HEK293 (cell line): ENCODE measurements around the gene GNAT1.

Experiments
- CTCF ChIA-PET: fragments of 350-600 bp; formaldehyde crosslinking; extraction: SDS; loops from one replicate; lab custom pipeline; 2021; ENCODE audit warnings: antibody characterized with exemption; lab: Yijun Ruan, JAX
- POLR2A ChIA-PET: fragments of 300-600 bp; formaldehyde crosslinking; extraction: SDS; loops from one replicate; lab custom pipeline; 2020; ENCODE audit warnings: antibody characterized with exemption, inconsistent platforms; lab: Yijun Ruan, JAX
- H3K27ac ChIP-seq: fragments of 200-500 bp; sonication (Bioruptor generic); 2 replicates; pipeline ENCODE4 v1.5.1; 2014; ENCODE audit warnings: low read depth, low read length, control low read depth, inconsistent platforms; ENCODE audit errors: extremely low read depth
- H3K36me3 ChIP-seq, 2 experiments: fragments of 200-500 bp in 1 of 2; sonication (Bioruptor generic) in 1 of 2; 1 replicate in 1 of 2; 2 replicates in 1 of 2; pipeline ENCODE4 v1.5.1; 2014 to 2017; ENCODE audit warnings: inconsistent platforms in 2 of 2, low read length in 2 of 2; ENCODE audit not compliant: control insufficient read depth in 2 of 2, insufficient read depth in 1 of 2
- H3K4me1 ChIP-seq: fragments of 200-500 bp; sonication (Bioruptor generic); 2 replicates; pipeline ENCODE4 v1.5.1; 2014; ENCODE audit warnings: mild to moderate bottlenecking, low read length, inconsistent platforms; ENCODE audit not compliant: control insufficient read depth, insufficient read depth
- H3K4me3 ChIP-seq: 2 replicates; pipeline ENCODE4 v1.5.1; 2011; ENCODE audit warnings: low read depth, mild to moderate bottlenecking, control low read depth, low read length, moderate library complexity
- H3K9me3 ChIP-seq: fragments of 200-500 bp; sonication (Bioruptor generic); 2 replicates; pipeline ENCODE4 v1.5.1; 2014; ENCODE audit warnings: low read depth, low read length, inconsistent platforms; ENCODE audit not compliant: control insufficient read depth, insufficient read depth
- GLI2 ChIP-seq: fragments of 450-650 bp; formaldehyde crosslinking; IDR thresholded peaks from 2 replicates; pipeline ENCODE4; 2017; ENCODE audit warnings: missing biosample characterization, missing genetic modification characterization, low read depth, borderline replicate concordance
- GLIS1 ChIP-seq: fragments of 450-650 bp; formaldehyde crosslinking; IDR thresholded peaks from 2 replicates; pipeline ENCODE4 v1.5.1; 2016; ENCODE audit warnings: missing biosample characterization, missing genetic modification characterization
- YY2 ChIP-seq: fragments of 450-650 bp; formaldehyde crosslinking; IDR thresholded peaks from 2 replicates; pipeline ENCODE4 v1.5.1; 2016; ENCODE audit warnings: missing biosample characterization, missing genetic modification characterization
- ZBTB21 ChIP-seq: fragments of 450-650 bp; formaldehyde crosslinking; IDR thresholded peaks from 2 replicates; pipeline ENCODE4 v1.5.1; 2017; ENCODE audit warnings: missing biosample characterization, missing genetic modification characterization
- ZFP41 ChIP-seq: fragments of 450-650 bp; formaldehyde crosslinking; IDR thresholded peaks from 2 replicates; pipeline ENCODE4 v1.5.1; 2016; ENCODE audit warnings: missing biosample characterization, missing genetic modification characterization, borderline replicate concordance
- ZIC2 ChIP-seq: fragments of 450-650 bp; formaldehyde crosslinking; IDR thresholded peaks from 2 replicates; pipeline ENCODE4 v1.5.1; 2016; ENCODE audit warnings: missing biosample characterization, missing genetic modification characterization
- ZNF138 ChIP-seq: fragments of 450-650 bp; formaldehyde crosslinking; IDR thresholded peaks from 2 replicates; pipeline ENCODE4 v1.5.1; 2016; ENCODE audit warnings: missing biosample characterization, missing genetic modification characterization, borderline replicate concordance
- ZNF155 ChIP-seq: fragments of 450-650 bp; formaldehyde crosslinking; IDR thresholded peaks from 2 replicates; pipeline ENCODE4 v1.5.1; 2016; ENCODE audit warnings: missing biosample characterization, missing genetic modification characterization
- ZNF16 ChIP-seq: fragments of 450-650 bp; formaldehyde crosslinking; IDR thresholded peaks from 2 replicates; pipeline ENCODE4 v1.5.1; 2016; ENCODE audit warnings: low read depth, missing biosample characterization, missing genetic modification characterization
- ZNF19 ChIP-seq: fragments of 450-650 bp; formaldehyde crosslinking; IDR thresholded peaks from 2 replicates; pipeline ENCODE4; 2016; ENCODE audit warnings: missing biosample characterization, missing genetic modification characterization, low read depth
- ZNF211 ChIP-seq: fragments of 450-650 bp; formaldehyde crosslinking; IDR thresholded peaks from 2 replicates; pipeline ENCODE4 v1.5.1; 2016; ENCODE audit warnings: low read depth, missing biosample characterization, missing genetic modification characterization
- ZNF394 ChIP-seq: fragments of 450-650 bp; formaldehyde crosslinking; IDR thresholded peaks from 2 replicates; pipeline ENCODE4 v1.5.1; 2016; ENCODE audit warnings: missing biosample characterization, missing genetic modification characterization, mild to moderate bottlenecking, moderate library complexity, borderline replicate concordance
- ZNF423 ChIP-seq: fragments of 450-650 bp; formaldehyde crosslinking; IDR thresholded peaks from 2 replicates; pipeline ENCODE4 v1.5.1; 2016; ENCODE audit warnings: missing biosample characterization, missing genetic modification characterization
- ZNF48 ChIP-seq: fragments of 450-650 bp; formaldehyde crosslinking; IDR thresholded peaks from 2 replicates; pipeline ENCODE4 v1.5.1; 2016; ENCODE audit warnings: missing biosample characterization, missing genetic modification characterization
- ZNF585B ChIP-seq: fragments of 450-650 bp; formaldehyde crosslinking; IDR thresholded peaks from 2 replicates; pipeline ENCODE4 v1.5.1; 2016; ENCODE audit warnings: missing biosample characterization, missing genetic modification characterization
- ZNF792 ChIP-seq: fragments of 450-650 bp; formaldehyde crosslinking; IDR thresholded peaks from 2 replicates; pipeline ENCODE4 v1.5.1; 2016; ENCODE audit warnings: missing biosample characterization, missing genetic modification characterization
- ZNF843 ChIP-seq: fragments of 450-650 bp; formaldehyde crosslinking; IDR thresholded peaks from 2 replicates; pipeline ENCODE4 v1.5.1; 2016; ENCODE audit warnings: missing biosample characterization, missing genetic modification characterization
- TF ChIP-seq, protein P1 (sequence below): fragments of 450-650 bp; formaldehyde crosslinking; IDR thresholded peaks from 2 replicates; pipeline ENCODE4 v1.5.1; 2017; ENCODE audit warnings: missing biosample characterization, missing genetic modification characterization
- TF ChIP-seq, protein P2 (sequence below): fragments of 450-650 bp; formaldehyde crosslinking; IDR thresholded peaks from 2 replicates; pipeline ENCODE4 v1.5.1; 2016; ENCODE audit warnings: missing biosample characterization, missing genetic modification characterization
- TF ChIP-seq, protein P3 (sequence below): fragments of 450-650 bp; formaldehyde crosslinking; IDR thresholded peaks from 2 replicates; pipeline ENCODE4 v1.5.1; 2017; ENCODE audit warnings: missing biosample characterization, missing genetic modification characterization
- TF ChIP-seq, protein P4 (sequence below): fragments of 450-650 bp; IDR thresholded peaks from 2 replicates; pipeline ENCODE4 v1.5.1; 2018; ENCODE audit warnings: missing biosample characterization, mild to moderate bottlenecking, missing genetic modification characterization
- TF ChIP-seq, protein P5 (sequence below): fragments of 450-650 bp; formaldehyde crosslinking; IDR thresholded peaks from 2 replicates; pipeline ENCODE4 v1.5.1; 2016; ENCODE audit warnings: missing biosample characterization, missing genetic modification characterization, borderline replicate concordance

GNAT1 gene

DNA sequence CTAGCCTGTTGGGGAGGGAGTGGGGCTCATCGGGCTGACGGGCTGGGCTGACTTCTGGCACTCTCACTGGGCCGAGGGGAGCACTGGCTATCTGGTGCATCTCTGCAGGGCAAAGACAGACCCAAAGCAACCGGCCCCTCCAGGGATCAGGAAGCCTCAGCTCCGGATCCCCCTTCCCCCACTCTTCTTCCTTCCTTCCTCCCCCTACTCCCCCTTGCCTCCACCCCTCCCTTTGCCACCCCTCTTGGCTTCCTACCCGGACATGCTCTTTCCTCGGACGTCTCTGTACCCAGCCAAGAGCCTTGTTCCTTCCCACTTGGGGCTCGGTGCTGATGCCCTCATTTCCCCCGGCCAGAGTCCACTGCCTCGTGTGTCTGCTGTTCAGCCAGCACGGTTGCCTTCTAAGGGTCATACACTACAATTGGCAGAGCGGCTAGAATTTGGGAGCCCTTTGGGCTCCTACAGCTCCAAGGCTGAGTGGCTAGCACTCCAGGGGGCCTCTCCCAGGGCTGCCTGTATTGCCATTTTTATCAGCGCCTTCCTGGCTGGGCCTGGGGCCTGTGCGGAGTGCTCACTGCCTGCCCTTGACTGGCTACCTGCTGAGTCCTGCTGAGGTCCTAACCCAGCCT lies 25.4 kb upstream of the GNAT1 start:
- peaks cover 10% of the 10 kb centered on the region for H3K4me1 ChIP-seq
- peaks cover 0 to 46% of the 10 kb centered on the region in 2 experiments; a peak in 1 of 3 replicates for H3K36me3 ChIP-seq
- no peak overlapping the region for H3K4me3 ChIP-seq
- CTCF ChIA-PET = interaction anchor here (0.9 kb wide), 1 partner anchor 23 kb away, joined by 4 read pairs; no protein-coding TSS in a partner anchor
- no peaks in the 10 kb centered on the region for H3K9me3 ChIP-seq
- H3K27ac ChIP-seq = peak overlapping the region; percentile 24; the same call in 1 of the 2 replicates
- POLR2A ChIA-PET = no interaction called here
- no peak for TF ChIP-seq ZNF48
- no peak for TF ChIP-seq YY2
- 0 out of 2 replicates have a peak, but pooled peaks have one; percentile 11 for TF ChIP-seq ZNF423 (tag by site-specific recombination)
- no peak for TF ChIP-seq ZNF19 (tag by site-specific recombination)
- TF ChIP-seq, protein P1, sequence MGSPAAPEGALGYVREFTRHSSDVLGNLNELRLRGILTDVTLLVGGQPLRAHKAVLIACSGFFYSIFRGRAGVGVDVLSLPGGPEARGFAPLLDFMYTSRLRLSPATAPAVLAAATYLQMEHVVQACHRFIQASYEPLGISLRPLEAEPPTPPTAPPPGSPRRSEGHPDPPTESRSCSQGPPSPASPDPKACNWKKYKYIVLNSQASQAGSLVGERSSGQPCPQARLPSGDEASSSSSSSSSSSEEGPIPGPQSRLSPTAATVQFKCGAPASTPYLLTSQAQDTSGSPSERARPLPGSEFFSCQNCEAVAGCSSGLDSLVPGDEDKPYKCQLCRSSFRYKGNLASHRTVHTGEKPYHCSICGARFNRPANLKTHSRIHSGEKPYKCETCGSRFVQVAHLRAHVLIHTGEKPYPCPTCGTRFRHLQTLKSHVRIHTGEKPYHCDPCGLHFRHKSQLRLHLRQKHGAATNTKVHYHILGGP (tag by site-specific recombination) = no peak
- TF ChIP-seq, protein P2, sequence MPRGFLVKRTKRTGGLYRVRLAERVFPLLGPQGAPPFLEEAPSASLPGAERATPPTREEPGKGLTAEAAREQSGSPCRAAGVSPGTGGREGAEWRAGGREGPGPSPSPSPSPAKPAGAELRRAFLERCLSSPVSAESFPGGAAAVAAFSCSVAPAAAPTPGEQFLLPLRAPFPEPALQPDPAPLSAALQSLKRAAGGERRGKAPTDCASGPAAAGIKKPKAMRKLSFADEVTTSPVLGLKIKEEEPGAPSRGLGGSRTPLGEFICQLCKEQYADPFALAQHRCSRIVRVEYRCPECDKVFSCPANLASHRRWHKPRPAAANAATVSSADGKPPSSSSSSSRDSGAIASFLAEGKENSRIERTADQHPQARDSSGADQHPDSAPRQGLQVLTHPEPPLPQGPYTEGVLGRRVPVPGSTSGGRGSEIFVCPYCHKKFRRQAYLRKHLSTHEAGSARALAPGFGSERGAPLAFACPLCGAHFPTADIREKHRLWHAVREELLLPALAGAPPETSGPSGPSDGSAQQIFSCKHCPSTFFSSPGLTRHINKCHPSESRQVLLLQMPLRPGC (tag by site-specific recombination) = no peak
- no peak for TF ChIP-seq ZNF792 (tag by site-specific recombination)
- TF ChIP-seq ZFP41 (tag by site-specific recombination) = no peak
- no peak for TF ChIP-seq GLI2 (tag by site-specific recombination)
- peak; percentile 85 for TF ChIP-seq GLIS1
- TF ChIP-seq ZNF585B (tag by site-specific recombination) = no peak
- TF ChIP-seq ZIC2 (tag by site-specific recombination) = peak; percentile 78
- TF ChIP-seq, protein P3, sequence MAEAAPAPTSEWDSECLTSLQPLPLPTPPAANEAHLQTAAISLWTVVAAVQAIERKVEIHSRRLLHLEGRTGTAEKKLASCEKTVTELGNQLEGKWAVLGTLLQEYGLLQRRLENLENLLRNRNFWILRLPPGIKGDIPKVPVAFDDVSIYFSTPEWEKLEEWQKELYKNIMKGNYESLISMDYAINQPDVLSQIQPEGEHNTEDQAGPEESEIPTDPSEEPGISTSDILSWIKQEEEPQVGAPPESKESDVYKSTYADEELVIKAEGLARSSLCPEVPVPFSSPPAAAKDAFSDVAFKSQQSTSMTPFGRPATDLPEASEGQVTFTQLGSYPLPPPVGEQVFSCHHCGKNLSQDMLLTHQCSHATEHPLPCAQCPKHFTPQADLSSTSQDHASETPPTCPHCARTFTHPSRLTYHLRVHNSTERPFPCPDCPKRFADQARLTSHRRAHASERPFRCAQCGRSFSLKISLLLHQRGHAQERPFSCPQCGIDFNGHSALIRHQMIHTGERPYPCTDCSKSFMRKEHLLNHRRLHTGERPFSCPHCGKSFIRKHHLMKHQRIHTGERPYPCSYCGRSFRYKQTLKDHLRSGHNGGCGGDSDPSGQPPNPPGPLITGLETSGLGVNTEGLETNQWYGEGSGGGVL (tag by site-specific recombination) = peak; percentile 48; the same call in 1 of the 2 replicates
- TF ChIP-seq, protein P4, sequence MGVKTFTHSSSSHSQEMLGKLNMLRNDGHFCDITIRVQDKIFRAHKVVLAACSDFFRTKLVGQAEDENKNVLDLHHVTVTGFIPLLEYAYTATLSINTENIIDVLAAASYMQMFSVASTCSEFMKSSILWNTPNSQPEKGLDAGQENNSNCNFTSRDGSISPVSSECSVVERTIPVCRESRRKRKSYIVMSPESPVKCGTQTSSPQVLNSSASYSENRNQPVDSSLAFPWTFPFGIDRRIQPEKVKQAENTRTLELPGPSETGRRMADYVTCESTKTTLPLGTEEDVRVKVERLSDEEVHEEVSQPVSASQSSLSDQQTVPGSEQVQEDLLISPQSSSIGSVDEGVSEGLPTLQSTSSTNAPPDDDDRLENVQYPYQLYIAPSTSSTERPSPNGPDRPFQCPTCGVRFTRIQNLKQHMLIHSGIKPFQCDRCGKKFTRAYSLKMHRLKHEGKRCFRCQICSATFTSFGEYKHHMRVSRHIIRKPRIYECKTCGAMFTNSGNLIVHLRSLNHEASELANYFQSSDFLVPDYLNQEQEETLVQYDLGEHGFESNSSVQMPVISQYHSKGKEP (tag by site-specific recombination) = no peak
- TF ChIP-seq ZNF843 (tag by site-specific recombination) = no peak
- TF ChIP-seq ZNF138 (tag by site-specific recombination) = no peak
- TF ChIP-seq ZBTB21 (tag by site-specific recombination) = no peak

DNA sequence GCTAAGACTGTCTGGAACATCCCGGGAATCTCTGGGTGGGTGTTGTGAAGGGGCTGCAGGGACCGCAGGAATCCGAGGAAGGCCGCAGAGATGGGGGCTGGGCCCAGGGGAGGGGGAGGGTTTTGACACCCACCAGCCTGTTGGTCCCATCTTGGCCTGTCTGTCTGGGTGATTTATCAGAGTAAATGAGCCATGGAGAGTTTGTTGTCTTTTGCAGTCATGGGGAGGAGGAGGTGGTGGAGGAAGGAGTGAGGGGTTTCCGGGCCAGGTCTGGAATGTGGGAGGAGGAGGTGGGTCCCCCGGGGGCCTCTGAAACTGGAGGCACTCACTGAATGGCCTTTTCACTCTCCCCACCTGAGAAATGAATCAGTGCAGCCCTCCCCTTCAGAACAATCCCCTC lies 24.8 kb upstream of the GNAT1 start:
- POLR2A ChIA-PET = no interaction called here
- peak overlapping the region; percentile 24; the same call in 1 of the 2 replicates for H3K27ac ChIP-seq
- CTCF ChIA-PET = no interaction called here
- TF ChIP-seq ZNF16 (tag by site-specific recombination) = no peak
- TF ChIP-seq ZNF394 (tag by site-specific recombination) = no peak
- TF ChIP-seq ZNF155 = no peak
- TF ChIP-seq ZNF211 (tag by site-specific recombination) = no peak
- TF ChIP-seq, protein P3 (tag by site-specific recombination) = peak; percentile 86
- TF ChIP-seq, protein P5, sequence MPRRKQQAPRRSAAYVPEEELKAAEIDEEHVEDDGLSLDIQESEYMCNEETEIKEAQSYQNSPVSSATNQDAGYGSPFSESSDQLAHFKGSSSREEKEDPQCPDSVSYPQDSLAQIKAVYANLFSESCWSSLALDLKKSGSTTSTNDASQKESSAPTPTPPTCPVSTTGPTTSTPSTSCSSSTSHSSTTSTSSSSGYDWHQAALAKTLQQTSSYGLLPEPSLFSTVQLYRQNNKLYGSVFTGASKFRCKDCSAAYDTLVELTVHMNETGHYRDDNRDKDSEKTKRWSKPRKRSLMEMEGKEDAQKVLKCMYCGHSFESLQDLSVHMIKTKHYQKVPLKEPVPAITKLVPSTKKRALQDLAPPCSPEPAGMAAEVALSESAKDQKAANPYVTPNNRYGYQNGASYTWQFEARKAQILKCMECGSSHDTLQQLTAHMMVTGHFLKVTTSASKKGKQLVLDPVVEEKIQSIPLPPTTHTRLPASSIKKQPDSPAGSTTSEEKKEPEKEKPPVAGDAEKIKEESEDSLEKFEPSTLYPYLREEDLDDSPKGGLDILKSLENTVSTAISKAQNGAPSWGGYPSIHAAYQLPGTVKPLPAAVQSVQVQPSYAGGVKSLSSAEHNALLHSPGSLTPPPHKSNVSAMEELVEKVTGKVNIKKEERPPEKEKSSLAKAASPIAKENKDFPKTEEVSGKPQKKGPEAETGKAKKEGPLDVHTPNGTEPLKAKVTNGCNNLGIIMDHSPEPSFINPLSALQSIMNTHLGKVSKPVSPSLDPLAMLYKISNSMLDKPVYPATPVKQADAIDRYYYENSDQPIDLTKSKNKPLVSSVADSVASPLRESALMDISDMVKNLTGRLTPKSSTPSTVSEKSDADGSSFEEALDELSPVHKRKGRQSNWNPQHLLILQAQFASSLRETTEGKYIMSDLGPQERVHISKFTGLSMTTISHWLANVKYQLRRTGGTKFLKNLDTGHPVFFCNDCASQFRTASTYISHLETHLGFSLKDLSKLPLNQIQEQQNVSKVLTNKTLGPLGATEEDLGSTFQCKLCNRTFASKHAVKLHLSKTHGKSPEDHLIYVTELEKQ (tag by site-specific recombination) = no peak

More for the DNA sequence above, 24.8 kb upstream of the GNAT1 start:
- peaks cover 0 to 40% of the 10 kb centered on the region in 2 experiments; a peak in 1 of 3 replicates for H3K36me3 ChIP-seq
- H3K4me3 ChIP-seq = no peak overlapping the region
- no peaks in the 10 kb centered on the region for H3K9me3 ChIP-seq
- H3K4me1 ChIP-seq = peaks cover 10% of the 10 kb centered on the region
